Heart left ventricle (tissue), 16 donors: ENCODE data around the gene GALNT5. TPM values are rescaled to one million over a fixed set of nuclear protein-coding genes. Genes with fewer than 3 reads are reported as not detected.

Experiments used
- ATAC-seq, 4 donors: fragments of 200-7000 bp; cut with Tn5 transposase; one replicate each; pipeline ENCODE4 v1.9.1; 2020 to 2022; ENCODE audit warnings: moderate library complexity in 4 of 4, mild to moderate bottlenecking in 3 of 4, moderate number of reproducible peaks in 1 of 4
- DNase-seq, 5 donors: peaks; one replicate each; pipeline ENCODE4 v3.0.0-alpha.2; 2020
- H3K27ac ChIP-seq, 12 donors: fragments of 200-600 bp; sonication (generic) in 4 of 12; one replicate each; pipeline versions ENCODE4 v1.5.0 to v1.8.0; 2016 to 2022; ENCODE audit warnings: mild to moderate bottlenecking in 2 of 12
- H3K27me3 ChIP-seq, 9 donors: fragments of 200-600 bp; sonication (generic) in 2 of 9; one replicate each; pipeline versions ENCODE4 v1.5.1 to v1.8.0; 2016 to 2022; ENCODE audit warnings: mild to moderate bottlenecking in 3 of 9
- H3K36me3 ChIP-seq, 9 donors: fragments of 200-600 bp; sonication (generic) in 2 of 9; one replicate each; pipeline versions ENCODE4 v1.5.0 to v1.8.0; 2018 to 2022; ENCODE audit warnings: mild to moderate bottlenecking in 2 of 9
- H3K4me1 ChIP-seq, 12 donors: fragments of 200-600 bp; sonication (generic) in 4 of 12; one replicate each; pipeline versions ENCODE4 v1.5.0 to v1.8.0; 2016 to 2022; ENCODE audit warnings: mild to moderate bottlenecking in 3 of 12
- H3K4me3 ChIP-seq, 12 donors: fragments of 200-600 bp; sonication (generic) in 4 of 12; one replicate each; pipeline versions ENCODE4 v1.5.0 to v1.8.0; 2017 to 2022; ENCODE audit warnings: mild to moderate bottlenecking in 9 of 12, moderate library complexity in 4 of 12
- H3K9me3 ChIP-seq, 12 donors: fragments of 200-600 bp; sonication (generic) in 4 of 12; one replicate each; pipeline versions ENCODE4 v1.5.0 to v1.8.0; 2016 to 2022; ENCODE audit warnings: mild to moderate bottlenecking in 1 of 12
- CTCF ChIP-seq, 12 donors: fragments of 200-600 bp; sonication (generic) in 4 of 12; IDR thresholded peaks; one replicate each; pipeline versions ENCODE4 v1.5.0 to v1.8.0; 2018 to 2022; ENCODE audit warnings: antibody characterized with exemption in 12 of 12, mild to moderate bottlenecking in 5 of 12
- POLR2A ChIP-seq, 2 donors: fragments of 450-650 bp; IDR thresholded peaks; one replicate each; pipeline ENCODE4 v1.6.1; 2017; ENCODE audit warnings: antibody characterized with exemption in 2 of 2, mild to moderate bottlenecking in 2 of 2, moderate library complexity in 2 of 2
- WGBS, 4 donors: extraction: QIAGEN DNeasy Blood & Tissue Kit in 2 of 4; methylation state at CpG; one replicate each; pipeline versions ENCODE4 v1.1.5 to v1.1.7; 2013 to 2018; 5-methylcytosine and 5-hydroxymethylcytosine counted together
- intact Hi-C, 10 donors: fragments of 100-400 bp; cut with DNase I; formaldehyde crosslinking; loops; one replicate each; pipeline versions ENCODE4 v1.11.1 to v1.14.2; 2022
- polyA plus RNA-seq, 2 donors: library from polyadenylated mRNA; stranded (reverse); fragments of 200-250 nt; gene quantifications; one replicate each; pipeline ENCODE4 v1.2.3, GENCODE V29; 2013
- total RNA-seq, 9 donors: library from RNA; depleted of rRNA in 2 of 9; stranded (reverse); fragments of >200 nt in 2 of 9; fragmentation: NEBNext Ultra II Directional in 3 of 9; extraction: Animal tissue kit (Norgen Biotek cat#: 25700) in 3 of 9; gene quantifications; one replicate each; pipeline versions ENCODE4 v1.1.0 to v1.2.4, GENCODE V29; 2016 to 2023
- donor health status: ischemic (EF 13 %, LVEDD 7.1; RV severe dilation, severe dysfunction).
- donor health status: healthy with polysubstance abuse.
- donor health status: DM: no; HTN: yes; CAD: no.
- donor health status: DM: no; HTN: no; CAD: no.
- donor health status: ischemic (EF 25% LVEDD 6.9; RV normal size, moderate dysfunction).
- donor health status: ischemic (EF 25% LVEDD 5.7; RV mildly dilated, moderate dysfunction).
- donor health status: healthy.
- donor health status: DM: yes; HTN: yes; CAD: no.
- donor health status: ischemic (EF 35%, LVEDD 5.7; RV mildly dilated, moderate dysfunction).
- donor health status: nonischemic (EF 11% LVEDD 7.7; RV severe dilation, severe dysfunction).
- donor health status: DM: yes; HTN: yes; CAD: no.
- donor health status: PGD.
- donor health status: ischemic (EF 29% LVEDD 5.4; RV normal size, mild dysfunction).
- donor health status: nonischemic (EF 23%, LVEDD 6.1; RV moderate dilation, normal function).

GALNT5 gene
- total and polyA plus RNA-seq, 11 donors, result 0.04 to 1.0 (median 0.16) TPM; not detected in 1

GRCh38 chr2:157333304-157334047 is 76.0 kb downstream of the GALNT5 start:
- Histone ChIP-seq H3K36me3 (no peaks in the 10 kb centered on the region), H3K4me3 (no peak overlapping the region), H3K27ac (no peak overlapping the region), H3K4me1 (no peaks in the 10 kb centered on the region), H3K9me3 (no peaks in the 10 kb centered on the region), H3K27me3 (no peaks in the 10 kb centered on the region)
- DNase-seq (no peak), ATAC-seq (no peak)
- TF ChIP-seq POLR2A (IDR thresholded peaks at IDR 0.05) (no peak), CTCF (IDR thresholded peaks at IDR 0.05) (no peak)
- intact Hi-C loops, result loop anchor here in 2 of 10 donors (10.0 kb wide), 2 partner anchors 151 to 161 kb away; no protein-coding TSS in a partner anchor
- WGBS, 4 donors, result 88 to 94% (median 90%) methylated on average over 2 of the region's 2 CpGs

GRCh38 chr2:157334335-157334734 is 76.8 kb downstream of the GALNT5 start:
- Histone ChIP-seq H3K9me3 (no peaks in the 10 kb centered on the region), H3K4me3 (no peak overlapping the region), H3K27ac (no peak overlapping the region), H3K36me3 (no peaks in the 10 kb centered on the region), H3K4me1 (no peaks in the 10 kb centered on the region), H3K27me3 (no peaks in the 10 kb centered on the region)
- TF ChIP-seq CTCF (IDR thresholded peaks at IDR 0.05), result no peak
- no peak for TF ChIP-seq POLR2A (IDR thresholded peaks at IDR 0.05)
- intact Hi-C loops, result loop anchor here in 2 of 10 donors (10.0 kb wide), 2 partner anchors 150 to 160 kb away; no protein-coding TSS in a partner anchor
- DNase-seq (no peak), ATAC-seq (no peak)
- WGBS, 4 donors, result 63 to 71% (median 69%) methylated on average over 4 of the region's 4 CpGs

DNA sequence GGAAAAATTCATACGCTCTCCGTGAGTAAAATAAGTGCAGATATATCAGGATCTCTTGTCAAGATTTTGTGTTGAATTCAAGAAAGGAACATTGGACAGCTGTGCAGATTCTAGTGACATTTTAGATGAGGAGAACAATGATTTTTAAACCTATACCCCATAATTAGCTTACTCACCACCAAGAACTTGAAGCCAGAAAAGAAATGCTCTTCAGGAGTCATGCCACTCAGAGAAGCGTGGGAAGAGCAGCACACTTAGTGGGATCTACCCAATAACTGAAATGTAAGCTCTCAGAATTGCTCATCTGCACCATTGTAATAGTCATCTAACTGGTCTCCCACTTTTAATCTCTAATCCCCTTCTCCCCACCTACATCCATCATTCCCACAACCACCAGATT is 77.3 kb downstream of the GALNT5 start:
- WGBS, 4 donors, result 76 to 88% (median 77%) methylated on average over 3 of the region's 3 CpGs
- Histone ChIP-seq H3K36me3 (no peaks in the 10 kb centered on the region), H3K4me1 (no peaks in the 10 kb centered on the region), H3K9me3 (no peaks in the 10 kb centered on the region), H3K4me3 (no peak overlapping the region), H3K27ac (no peak overlapping the region), H3K27me3 (no peaks in the 10 kb centered on the region)
- DNase-seq (no peak), ATAC-seq (no peak)
- no peak for TF ChIP-seq CTCF (IDR thresholded peaks at IDR 0.05)
- no peak for TF ChIP-seq POLR2A (IDR thresholded peaks at IDR 0.05)
- intact Hi-C loops, result loop anchor here in 3 of 10 donors (5.0 to 10.0 kb wide), 3 partner anchors 32 to 160 kb away; no protein-coding TSS in a partner anchor

DNA sequence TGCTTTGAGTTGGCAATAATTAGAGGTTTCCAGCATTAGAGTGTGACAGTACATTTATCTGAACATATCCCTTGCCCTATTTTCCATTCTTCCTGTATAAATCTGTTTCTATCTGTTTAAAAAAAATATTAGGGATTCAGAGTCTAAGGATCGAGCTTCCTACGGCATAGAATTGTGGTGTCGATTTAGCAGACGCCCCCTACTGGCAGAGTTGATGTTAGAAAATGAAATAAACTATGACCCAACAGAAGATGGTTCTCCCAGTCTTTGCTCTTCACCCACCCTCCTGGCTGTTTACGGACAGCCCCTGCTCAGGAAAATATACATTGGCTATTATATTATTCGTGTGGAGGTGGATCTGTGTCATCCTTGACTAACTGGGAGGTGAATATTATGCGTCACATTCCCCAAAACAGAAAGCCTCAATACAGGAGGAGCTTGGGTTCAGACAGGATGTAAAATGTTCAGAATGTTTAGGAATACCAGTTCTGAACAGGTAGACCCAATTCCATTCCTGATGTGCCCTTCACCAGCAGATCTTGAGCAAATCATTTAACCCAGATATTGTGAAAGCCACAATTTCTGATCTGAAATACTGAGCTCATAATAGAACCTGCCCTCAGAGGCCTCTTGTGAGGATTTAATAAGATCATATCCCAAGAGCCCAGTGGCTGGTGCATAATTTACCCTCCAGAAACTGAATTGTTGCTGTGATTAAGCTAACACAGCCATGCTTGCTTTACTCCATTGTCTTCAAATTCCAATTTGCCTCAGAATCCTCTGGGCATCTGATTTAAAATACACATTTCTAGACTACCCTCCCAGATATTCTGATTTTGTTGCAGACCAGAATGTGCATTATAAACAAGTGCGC is 78.9 kb downstream of the GALNT5 start:
- TF ChIP-seq POLR2A (IDR thresholded peaks at IDR 0.05), result no peak
- peak; percentile 46 to 74 (median 64) for TF ChIP-seq CTCF (IDR thresholded peaks at IDR 0.05)
- intact Hi-C loops, result loop anchor here in 3 of 10 donors (5.0 to 10.0 kb wide), 3 partner anchors 34 to 158 kb away; no protein-coding TSS in a partner anchor
- no peak overlapping the region for H3K27ac ChIP-seq
- peak in 2 of 4 donors; percentile 36 to 46 for ATAC-seq
- no peaks in the 10 kb centered on the region for H3K36me3 ChIP-seq
- H3K4me3 ChIP-seq, result no peak overlapping the region
- no peaks in the 10 kb centered on the region for H3K27me3 ChIP-seq
- no peaks in the 10 kb centered on the region for H3K9me3 ChIP-seq
- 39 to 42% (median 41%) methylated on average over 8 of the region's 8 CpGs for WGBS, 4 donors
- no peaks in the 10 kb centered on the region for H3K4me1 ChIP-seq
- DNase-seq, result peak in 3 of 5 donors; percentile 18 to 30 (median 21)
